HEK293 (cell line): ENCODE measurements around the gene ABRACL.

Source experiments
- BCL6B ChIP-seq: fragments of 450-650 bp; formaldehyde crosslinking; IDR thresholded peaks from 2 replicates; pipeline ENCODE4 v1.5.1; 2017; ENCODE audit warnings: missing biosample characterization, missing genetic modification characterization
- IKZF3 ChIP-seq: fragments of 450-650 bp; IDR thresholded peaks from 2 replicates; pipeline ENCODE4 v1.5.0; 2018; ENCODE audit warnings: missing biosample characterization, mild to moderate bottlenecking, missing genetic modification characterization, moderate library complexity
- KLF1 ChIP-seq: fragments of 450-650 bp; formaldehyde crosslinking; IDR thresholded peaks from 2 replicates; pipeline ENCODE4 v1.5.1; 2016; ENCODE audit warnings: missing biosample characterization, missing genetic modification characterization
- KLF10 ChIP-seq: fragments of 450-650 bp; IDR thresholded peaks from 2 replicates; pipeline ENCODE4 v1.5.1; 2018; ENCODE audit warnings: missing biosample characterization, mild to moderate bottlenecking, missing genetic modification characterization
- MEIS1 ChIP-seq: sonication (generic); formaldehyde crosslinking; IDR thresholded peaks from 2 replicates; pipeline ENCODE4 v1.8.1; 2022; ENCODE audit warnings: missing genetic modification reagents, mild to moderate bottlenecking, borderline replicate concordance
- MYNN ChIP-seq: fragments of 450-650 bp; formaldehyde crosslinking; IDR thresholded peaks from 2 replicates; pipeline ENCODE4 v1.5.1; 2016; ENCODE audit warnings: missing biosample characterization, missing genetic modification characterization, borderline replicate concordance
- SETDB1 ChIP-seq: IDR thresholded peaks from one replicate; pipeline ENCODE4 v1.6.1; 2017; ENCODE audit warnings: mild to moderate bottlenecking, low read length, moderate library complexity, mixed read lengths; ENCODE audit not compliant: insufficient read length
- SP2 ChIP-seq: fragments of 450-650 bp; formaldehyde crosslinking; IDR thresholded peaks from 2 replicates; pipeline ENCODE4 v1.5.1; 2016; ENCODE audit warnings: missing biosample characterization, missing genetic modification characterization
- SP3 ChIP-seq: fragments of 450-650 bp; formaldehyde crosslinking; IDR thresholded peaks from 2 replicates; pipeline ENCODE4 v1.5.1; 2016; ENCODE audit warnings: missing biosample characterization, missing genetic modification characterization
- WT1 ChIP-seq: fragments of 450-650 bp; formaldehyde crosslinking; IDR thresholded peaks from 2 replicates; pipeline ENCODE4 v1.5.1; 2016; ENCODE audit warnings: missing biosample characterization, missing genetic modification characterization
- ZBTB1 ChIP-seq: fragments of 450-650 bp; formaldehyde crosslinking; IDR thresholded peaks from 2 replicates; pipeline ENCODE4 v1.5.1; 2016; ENCODE audit warnings: missing biosample characterization, missing genetic modification characterization
- ZBTB17 ChIP-seq: fragments of 450-650 bp; formaldehyde crosslinking; IDR thresholded peaks from 2 replicates; pipeline ENCODE4 v1.5.1; 2016; ENCODE audit warnings: missing biosample characterization, missing genetic modification characterization
- ZBTB48 ChIP-seq: fragments of 450-650 bp; formaldehyde crosslinking; IDR thresholded peaks from 2 replicates; pipeline ENCODE4 v1.5.1; 2016; ENCODE audit warnings: missing biosample characterization, missing genetic modification characterization
- ZEB2 ChIP-seq: fragments of 450-650 bp; formaldehyde crosslinking; IDR thresholded peaks from 2 replicates; pipeline ENCODE4 v1.5.1; 2016; ENCODE audit warnings: missing biosample characterization, missing genetic modification characterization
- ZNF112 ChIP-seq: fragments of 450-650 bp; formaldehyde crosslinking; IDR thresholded peaks from 2 replicates; pipeline ENCODE4 v1.5.0; 2017; ENCODE audit warnings: missing biosample characterization, missing genetic modification characterization
- ZNF16 ChIP-seq: fragments of 450-650 bp; formaldehyde crosslinking; IDR thresholded peaks from 2 replicates; pipeline ENCODE4 v1.5.1; 2016; ENCODE audit warnings: low read depth, missing biosample characterization, missing genetic modification characterization
- ZNF169 ChIP-seq: fragments of 450-650 bp; formaldehyde crosslinking; IDR thresholded peaks from 2 replicates; pipeline ENCODE4 v1.5.1; 2016; ENCODE audit warnings: missing biosample characterization, missing genetic modification characterization
- ZNF18 ChIP-seq: fragments of 450-650 bp; formaldehyde crosslinking; IDR thresholded peaks from 2 replicates; pipeline ENCODE4 v1.5.1; 2016; ENCODE audit warnings: missing biosample characterization, missing genetic modification characterization
- ZNF239 ChIP-seq: fragments of 450-650 bp; formaldehyde crosslinking; IDR thresholded peaks from 2 replicates; pipeline ENCODE4 v1.5.1; 2016; ENCODE audit warnings: missing biosample characterization, missing genetic modification characterization
- ZNF280C ChIP-seq: fragments of 450-650 bp; formaldehyde crosslinking; IDR thresholded peaks from 2 replicates; pipeline ENCODE4 v1.5.1; 2016; ENCODE audit warnings: missing biosample characterization, missing genetic modification characterization
- ZNF292 ChIP-seq: fragments of 450-650 bp; formaldehyde crosslinking; IDR thresholded peaks from 2 replicates; pipeline ENCODE4 v1.5.1; 2016; ENCODE audit warnings: low read depth, missing biosample characterization, missing genetic modification characterization, borderline replicate concordance
- ZNF354C ChIP-seq: fragments of 450-650 bp; formaldehyde crosslinking; IDR thresholded peaks from 2 replicates; pipeline ENCODE4 v1.5.1; 2016; ENCODE audit warnings: missing biosample characterization, missing genetic modification characterization, low read depth, borderline replicate concordance
- ZNF362 ChIP-seq: fragments of 450-650 bp; formaldehyde crosslinking; IDR thresholded peaks from 2 replicates; pipeline ENCODE4 v1.5.1; 2016; ENCODE audit warnings: missing biosample characterization, missing genetic modification characterization
- ZNF404 ChIP-seq: fragments of 450-650 bp; formaldehyde crosslinking; IDR thresholded peaks from 2 replicates; pipeline ENCODE4 v1.5.1; 2017; ENCODE audit warnings: missing biosample characterization, missing genetic modification characterization
- ZNF501 ChIP-seq: fragments of 450-650 bp; formaldehyde crosslinking; IDR thresholded peaks from 2 replicates; pipeline ENCODE4 v1.5.1; 2016; ENCODE audit warnings: missing biosample characterization, missing genetic modification characterization
- ZNF510 ChIP-seq: fragments of 450-650 bp; formaldehyde crosslinking; IDR thresholded peaks from 2 replicates; pipeline ENCODE4 v1.5.1; 2018; ENCODE audit warnings: mild to moderate bottlenecking, missing genetic modification characterization, missing biosample characterization; ENCODE audit not compliant: insufficient replicate concordance
- ZNF521 ChIP-seq: fragments of 450-650 bp; formaldehyde crosslinking; IDR thresholded peaks from 2 replicates; pipeline ENCODE4 v1.5.1; 2017; ENCODE audit warnings: missing biosample characterization, mild to moderate bottlenecking, missing genetic modification characterization
- ZNF530 ChIP-seq: fragments of 450-650 bp; formaldehyde crosslinking; IDR thresholded peaks from 2 replicates; pipeline ENCODE4 v1.5.1; 2016; ENCODE audit warnings: low read depth, missing biosample characterization, missing genetic modification characterization
- ZNF544 ChIP-seq: fragments of 450-650 bp; formaldehyde crosslinking; IDR thresholded peaks from 2 replicates; pipeline ENCODE4 v1.5.0; 2017; ENCODE audit warnings: missing biosample characterization, missing genetic modification characterization
- ZNF558 ChIP-seq: fragments of 450-650 bp; formaldehyde crosslinking; IDR thresholded peaks from 2 replicates; pipeline ENCODE4 v1.5.1; 2016; ENCODE audit warnings: missing biosample characterization, missing genetic modification characterization
- ZNF610 ChIP-seq: fragments of 450-650 bp; formaldehyde crosslinking; IDR thresholded peaks from 2 replicates; pipeline ENCODE4 v1.5.1; 2016; ENCODE audit warnings: missing biosample characterization, missing genetic modification characterization, borderline replicate concordance
- ZNF623 ChIP-seq: fragments of 450-650 bp; formaldehyde crosslinking; IDR thresholded peaks from 2 replicates; pipeline ENCODE4 v1.5.1; 2016; ENCODE audit warnings: missing biosample characterization, missing genetic modification characterization
- ZNF624 ChIP-seq: fragments of 450-650 bp; formaldehyde crosslinking; IDR thresholded peaks from 2 replicates; pipeline ENCODE4 v1.5.1; 2017; ENCODE audit warnings: missing biosample characterization, missing genetic modification characterization
- ZNF707 ChIP-seq: fragments of 450-650 bp; formaldehyde crosslinking; IDR thresholded peaks from 2 replicates; pipeline ENCODE4 v1.5.1; 2016; ENCODE audit warnings: missing biosample characterization, missing genetic modification characterization
- ZNF785 ChIP-seq: fragments of 450-650 bp; formaldehyde crosslinking; IDR thresholded peaks from 2 replicates; pipeline ENCODE4 v1.5.1; 2016; ENCODE audit warnings: missing biosample characterization, missing genetic modification characterization
- ZNF843 ChIP-seq: fragments of 450-650 bp; formaldehyde crosslinking; IDR thresholded peaks from 2 replicates; pipeline ENCODE4 v1.5.1; 2016; ENCODE audit warnings: missing biosample characterization, missing genetic modification characterization

ABRACL gene

GRCh38 chr6:138987643-138988468 lies 40.7 kb upstream of the ABRACL start, which contains the start of gene REPS1 (continued):
- no peak for TF ChIP-seq ZNF510 (tag by site-specific recombination)
- no peak for TF ChIP-seq ZNF544 (tag by site-specific recombination)
- no peak for TF ChIP-seq ZNF16 (tag by site-specific recombination)
- no peak for TF ChIP-seq ZNF404 (tag by site-specific recombination)
- TF ChIP-seq ZNF354C (tag by site-specific recombination) = no peak
- no peak for TF ChIP-seq ZNF169 (tag by site-specific recombination)
- TF ChIP-seq ZNF843 (tag by site-specific recombination) = peak; percentile 61
- TF ChIP-seq ZNF292 (tag by site-specific recombination) = no peak
- no peak for TF ChIP-seq ZNF707
- TF ChIP-seq ZNF785 (tag by site-specific recombination) = no peak; the same call in 1 of the 2 replicates
- TF ChIP-seq SP3 (tag by site-specific recombination) = peak; percentile 75
- peak; percentile 97 for TF ChIP-seq ZBTB17
- TF ChIP-seq ZNF530 = no peak
- no peak for TF ChIP-seq ZNF239 (tag by site-specific recombination)
- no peak for TF ChIP-seq ZNF280C
- peak; percentile 38; the same call in 1 of the 2 replicates for TF ChIP-seq KLF1
- no peak for TF ChIP-seq ZNF624 (tag by site-specific recombination)
- no peak for TF ChIP-seq ZNF18 (tag by site-specific recombination)
- TF ChIP-seq ZNF501 = peak; percentile 95
- TF ChIP-seq IKZF3 (tag by site-specific recombination) = peak; percentile 85; the same call in 1 of the 2 replicates
- no peak for TF ChIP-seq ZNF362
- TF ChIP-seq ZEB2 (tag by site-specific recombination) = peak; percentile 87
- peak; percentile 35; the same call in 1 of the 2 replicates for TF ChIP-seq ZBTB48 (tag by site-specific recombination)
- no peak for TF ChIP-seq ZBTB1 (tag by site-specific recombination)
- no peak for TF ChIP-seq MEIS1 (CRISPR knock-in tag)
- no peak for TF ChIP-seq ZNF558 (tag by site-specific recombination)
- TF ChIP-seq SP2 (tag by site-specific recombination) = peak; percentile 74
- TF ChIP-seq ZNF610 = peak; percentile 86; the same call in 1 of the 2 replicates
- no peak for TF ChIP-seq BCL6B (tag by site-specific recombination)
- peak; percentile 75; the same call in 1 of the 2 replicates for TF ChIP-seq KLF10
- TF ChIP-seq MYNN (tag by site-specific recombination) = no peak
- no peak for TF ChIP-seq SETDB1
- TF ChIP-seq WT1 (tag by site-specific recombination) = no peak
- no peak for TF ChIP-seq ZNF623
- TF ChIP-seq ZNF521 = no peak
- no peak for TF ChIP-seq ZNF112 (tag by site-specific recombination)
